HG02840 (cell line): ENCODE data around the gene DNM1.

Experiments
- ATAC-seq: cut with Tn5 transposase; IDR thresholded peaks from one replicate; pipeline ENCODE4 v1.9.1; 2021; ENCODE audit warnings: mild to moderate bottlenecking, moderate library complexity, moderate number of reproducible peaks; ENCODE audit not compliant: unreplicated experiment, low FRiP score

Gene DNM1

GRCh38 chr9:128203707-128204551, 750 bp downstream of the DNM1 start:
- no peak for ATAC-seq

DNA sequence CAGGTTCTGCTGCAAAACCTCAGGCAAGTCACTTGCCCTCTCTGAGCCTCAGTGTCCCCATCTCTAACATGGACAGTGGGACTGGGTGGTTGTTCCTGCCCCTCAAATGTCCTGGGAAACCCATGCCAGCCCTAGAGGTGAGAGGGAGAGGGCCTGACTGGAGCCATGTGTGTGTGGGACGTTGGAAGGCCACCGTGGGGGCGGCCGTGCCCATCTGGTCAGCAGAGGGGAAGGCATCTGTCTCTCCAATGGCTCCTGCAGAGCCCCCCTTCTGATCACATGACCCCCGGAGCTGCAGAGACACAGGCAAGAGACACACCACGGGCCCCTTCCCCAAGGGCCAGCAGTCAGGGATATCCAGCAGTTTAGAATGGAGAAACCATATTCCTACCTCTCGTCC, 1.7 kb downstream of the DNM1 start:
- no peak for ATAC-seq

GRCh38 chr9:128205296-128205944, 2.2 kb downstream of the DNM1 start:
- no peak for ATAC-seq

GRCh38 chr9:128206484-128206883, 3.3 kb downstream of the DNM1 start:
- no peak for ATAC-seq

DNA sequence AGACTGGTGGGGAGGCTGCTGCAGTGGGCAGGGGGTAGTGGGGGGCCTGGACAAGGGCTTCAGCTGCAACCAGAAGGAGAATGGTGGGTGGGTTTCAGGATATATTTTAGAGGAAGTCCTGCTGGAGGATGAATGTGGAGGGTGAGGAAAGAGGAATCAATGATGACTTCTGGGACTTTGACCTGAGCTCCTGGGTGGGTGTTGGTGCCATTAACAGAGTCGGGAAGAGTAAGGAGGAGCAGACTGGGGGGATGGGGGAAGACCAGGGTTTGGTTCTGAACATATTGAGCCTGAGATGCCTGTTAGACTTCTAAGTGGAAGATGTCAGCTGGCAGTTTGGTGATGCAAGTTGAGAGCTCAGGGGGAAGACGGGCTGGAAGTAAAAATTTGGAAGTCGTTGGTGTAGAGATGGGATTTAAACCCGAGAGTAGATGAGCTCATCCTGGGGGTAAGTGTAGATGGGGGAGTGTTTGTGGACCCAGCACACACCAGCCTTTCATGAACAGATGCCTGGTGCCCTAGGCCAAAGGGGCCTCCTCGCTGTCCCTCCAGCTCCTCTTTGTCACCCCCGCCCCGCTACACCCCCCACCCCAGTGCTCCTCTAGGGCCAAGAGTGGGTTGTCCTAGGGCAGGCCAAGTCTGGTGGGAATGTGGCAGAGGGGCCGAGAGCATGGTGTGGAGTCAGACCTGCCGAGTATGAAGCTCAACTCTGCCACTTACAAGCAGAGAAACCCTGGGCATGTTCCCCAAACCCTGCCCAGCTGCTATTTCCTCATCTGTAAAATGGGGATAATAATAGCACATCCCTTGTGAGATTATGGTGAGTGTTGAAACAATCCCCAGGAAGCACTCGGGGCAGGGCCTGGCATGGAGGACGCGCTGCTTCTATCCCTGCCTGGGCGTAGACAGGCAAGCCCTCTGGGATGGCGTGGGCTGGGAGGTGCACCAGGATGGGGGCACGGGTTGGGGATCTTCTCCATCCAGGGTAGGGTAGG, 4.0 kb downstream of the DNM1 start:
- ATAC-seq: no peak

DNA sequence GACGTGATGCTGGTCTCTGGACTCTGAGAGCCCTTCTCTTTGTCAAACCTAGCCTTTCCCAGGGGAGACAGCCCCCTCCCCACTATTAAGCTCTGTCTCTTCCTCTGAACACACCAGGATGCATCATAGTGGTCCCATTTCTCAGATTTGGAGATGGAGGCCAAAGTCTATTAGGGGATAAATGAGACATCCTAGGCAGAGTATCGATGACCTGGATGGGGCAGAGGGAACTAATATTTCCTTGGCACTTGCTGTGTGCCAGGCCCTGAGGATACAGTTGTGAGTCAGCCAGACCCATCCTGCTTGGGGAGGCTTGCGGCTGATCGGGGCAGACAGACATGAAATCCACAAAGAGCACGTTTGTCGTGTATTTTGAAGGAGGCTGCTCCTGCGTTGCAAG, 5.2 kb downstream of the DNM1 start:
- no peak for ATAC-seq

- no peak for ATAC-seq
These were observed 5.9 kb downstream of the DNM1 start for GRCh38 chr9:128208946-128209669.

DNA sequence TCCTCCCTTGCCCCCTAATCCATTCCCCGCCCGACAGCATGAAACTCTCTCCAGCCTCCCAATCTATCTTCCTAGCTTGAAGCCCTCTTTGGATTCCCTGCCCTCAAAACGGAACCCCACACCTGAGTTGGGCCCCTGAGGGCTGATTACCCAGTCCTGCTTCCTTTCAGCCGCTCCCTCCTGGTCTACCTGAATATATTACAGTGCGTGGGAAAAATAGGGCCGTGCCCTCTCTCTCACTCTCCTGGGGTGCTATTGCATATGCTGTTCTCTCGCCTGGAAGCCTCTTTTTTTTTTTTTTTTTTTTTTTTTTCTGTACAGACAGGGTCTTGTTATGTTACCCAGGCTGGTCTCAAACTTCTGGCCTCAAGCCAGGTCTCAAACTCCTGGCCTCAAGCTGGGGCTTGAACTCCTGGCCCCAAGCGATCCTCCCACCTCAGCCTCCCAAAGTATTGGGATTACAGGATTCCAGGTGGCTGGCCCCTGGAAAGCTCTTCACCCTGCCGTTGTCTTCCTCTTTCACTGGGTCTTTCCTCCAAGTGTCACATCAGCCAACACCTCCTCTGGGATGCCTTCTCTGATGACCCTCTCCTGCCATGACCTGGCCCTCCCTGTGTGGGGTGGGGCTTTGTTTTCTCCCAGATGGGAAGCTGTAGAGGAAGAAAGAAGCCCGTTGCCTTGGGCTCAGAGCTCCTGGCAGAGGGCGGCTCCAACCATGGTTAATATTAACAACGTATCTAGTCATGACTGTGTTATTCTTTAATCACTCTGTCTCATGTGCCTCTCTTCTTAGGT, 8.2 kb downstream of the DNM1 start:
- no peak for ATAC-seq

- no peak for ATAC-seq
These were observed 8.8 kb downstream of the DNM1 start for GRCh38 chr9:128211981-128212281.

- ATAC-seq: no peak
These were observed 10.7 kb downstream of the DNM1 start for GRCh38 chr9:128213746-128214497.

DNA sequence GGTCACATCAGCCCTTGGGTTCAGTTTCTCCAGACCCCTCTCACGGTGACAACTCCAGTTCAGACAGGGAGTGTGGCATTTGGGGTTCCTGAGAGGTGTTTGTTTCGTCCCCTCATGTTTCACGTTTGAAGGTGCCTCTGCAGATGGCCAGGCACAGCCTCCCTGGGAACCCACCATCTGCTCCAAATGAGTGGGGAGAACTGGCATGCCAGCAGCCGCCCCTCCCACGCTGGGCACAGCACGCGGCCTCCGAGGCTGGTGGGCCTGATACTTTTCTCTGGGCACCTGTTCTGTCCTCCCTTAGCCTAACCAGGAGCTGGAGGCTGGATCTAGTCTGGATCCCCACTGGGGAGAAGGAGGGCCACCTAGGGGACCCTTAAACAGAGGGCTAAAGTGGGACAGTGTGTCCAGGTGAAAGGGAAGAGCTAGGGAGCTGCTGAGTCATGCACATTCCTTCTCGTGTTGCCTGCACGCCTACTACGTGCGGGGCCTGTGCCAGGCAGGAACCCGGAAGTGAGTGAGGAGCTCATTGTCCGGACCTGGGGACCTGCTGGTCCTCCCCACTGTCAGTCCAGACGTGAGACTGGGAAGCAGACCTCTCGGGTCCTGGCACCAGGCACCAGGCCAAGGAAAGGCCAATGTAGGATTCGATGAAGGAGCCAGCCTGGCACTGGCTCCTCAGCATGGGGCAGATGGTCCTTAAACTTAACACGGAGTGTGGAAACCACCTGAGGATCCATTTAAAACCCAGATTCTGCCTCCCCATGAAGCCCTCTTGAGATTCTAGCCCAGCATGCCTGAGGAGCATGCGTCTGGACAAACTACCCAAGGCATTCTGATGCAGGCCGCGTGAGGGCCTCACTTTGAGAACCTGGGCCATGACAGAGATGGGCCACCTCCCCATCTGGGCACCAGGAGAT, 11.7 kb downstream of the DNM1 start:
- no peak for ATAC-seq

DNA sequence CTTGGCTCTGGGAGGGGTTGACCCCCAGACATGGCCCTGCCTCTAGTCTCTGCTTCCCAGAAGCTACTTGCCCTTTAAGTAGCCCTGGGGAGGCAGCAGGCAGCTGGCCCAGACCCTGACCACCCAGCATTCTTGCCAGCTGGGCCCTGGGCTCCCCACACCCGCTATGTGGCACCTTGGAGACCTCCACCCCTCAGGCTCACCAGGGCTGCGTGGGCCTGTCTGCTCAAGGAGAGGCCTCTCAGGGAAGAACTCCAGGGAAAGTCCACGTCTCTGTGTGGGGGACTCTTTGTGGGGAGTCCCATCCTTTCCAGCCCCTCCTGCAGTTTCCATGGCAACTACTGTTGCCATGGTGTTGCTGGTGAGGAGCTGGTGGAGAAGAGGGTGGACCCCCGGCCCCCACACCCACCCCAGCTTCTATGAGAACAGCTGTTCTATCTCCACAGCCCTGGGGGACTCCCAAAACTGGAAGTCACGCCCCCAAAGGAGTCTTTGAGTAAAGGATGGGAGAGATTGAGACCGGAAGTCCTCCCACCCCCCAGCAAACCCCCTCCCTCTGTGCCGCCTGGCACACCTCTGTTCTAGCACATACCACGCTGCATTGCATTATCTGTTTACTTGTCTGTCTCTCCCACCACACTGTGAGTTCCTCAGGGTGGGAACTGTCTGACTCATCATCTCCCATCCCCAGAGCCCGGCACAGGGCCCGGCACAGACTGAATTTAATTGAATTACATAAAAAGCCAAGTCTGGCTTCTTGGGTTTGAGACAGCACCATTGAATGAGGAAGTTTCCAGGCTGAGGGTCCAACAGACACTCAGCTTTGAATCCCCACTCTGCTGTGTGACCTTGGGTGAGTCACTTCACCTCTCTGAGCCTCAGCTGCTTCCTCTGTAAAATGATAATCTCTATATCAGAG, 12.6 kb downstream of the DNM1 start:
- ATAC-seq: no peak

DNA sequence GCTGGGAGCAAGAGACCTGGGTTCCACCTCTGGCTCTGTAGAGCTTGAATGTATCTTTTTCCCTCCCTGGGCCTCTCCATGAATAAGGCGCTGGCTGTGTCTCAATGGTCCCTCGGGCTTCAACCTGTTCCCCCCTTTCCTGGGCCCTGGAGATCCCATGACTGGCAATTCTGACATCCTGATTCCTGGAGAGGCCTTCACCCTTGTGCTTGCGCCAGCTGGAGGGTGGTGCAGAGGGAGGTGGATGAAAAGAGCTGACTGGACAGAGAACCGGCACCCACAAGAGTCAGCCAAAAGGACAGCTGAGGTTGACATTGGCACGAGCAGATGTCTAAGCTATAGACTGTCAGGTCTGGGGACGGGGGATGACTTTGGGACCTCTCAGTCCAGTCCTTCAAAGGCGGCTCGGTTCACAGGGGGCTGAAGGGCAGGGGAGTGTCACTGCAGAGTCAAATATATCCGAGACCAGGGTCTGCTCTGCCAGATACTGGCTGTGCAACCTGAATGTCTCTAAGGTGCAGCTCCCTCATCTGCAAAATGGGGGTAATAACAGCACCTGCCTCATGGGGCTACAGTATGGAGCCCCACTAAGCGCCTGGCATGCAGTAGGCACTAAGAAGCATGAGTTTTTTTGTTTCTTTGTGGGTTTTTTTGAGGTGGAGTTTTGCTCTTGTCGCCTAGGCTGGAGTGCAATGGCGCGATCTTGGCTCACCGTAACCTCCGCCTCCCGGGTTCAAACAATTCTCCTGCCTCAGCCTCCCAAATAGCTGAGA, 13.8 kb downstream of the DNM1 start:
- no peak for ATAC-seq

DNA sequence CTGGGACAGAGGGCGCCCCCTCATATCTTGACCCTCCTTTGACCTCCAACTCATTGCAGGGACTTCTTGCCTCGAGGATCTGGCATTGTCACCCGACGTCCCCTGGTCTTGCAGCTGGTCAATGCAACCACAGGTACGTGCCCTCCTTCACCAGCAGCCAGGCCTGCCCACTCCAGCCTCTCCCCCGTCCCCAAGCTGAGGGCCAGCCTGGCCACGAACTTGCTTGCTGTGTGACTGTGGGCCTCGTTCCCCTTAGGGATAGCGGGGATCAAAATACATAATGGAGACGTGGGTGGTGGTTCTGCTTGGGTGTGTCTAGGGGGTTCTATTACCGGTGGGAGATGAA, 15.0 kb downstream of the DNM1 start:
- no peak for ATAC-seq

DNA sequence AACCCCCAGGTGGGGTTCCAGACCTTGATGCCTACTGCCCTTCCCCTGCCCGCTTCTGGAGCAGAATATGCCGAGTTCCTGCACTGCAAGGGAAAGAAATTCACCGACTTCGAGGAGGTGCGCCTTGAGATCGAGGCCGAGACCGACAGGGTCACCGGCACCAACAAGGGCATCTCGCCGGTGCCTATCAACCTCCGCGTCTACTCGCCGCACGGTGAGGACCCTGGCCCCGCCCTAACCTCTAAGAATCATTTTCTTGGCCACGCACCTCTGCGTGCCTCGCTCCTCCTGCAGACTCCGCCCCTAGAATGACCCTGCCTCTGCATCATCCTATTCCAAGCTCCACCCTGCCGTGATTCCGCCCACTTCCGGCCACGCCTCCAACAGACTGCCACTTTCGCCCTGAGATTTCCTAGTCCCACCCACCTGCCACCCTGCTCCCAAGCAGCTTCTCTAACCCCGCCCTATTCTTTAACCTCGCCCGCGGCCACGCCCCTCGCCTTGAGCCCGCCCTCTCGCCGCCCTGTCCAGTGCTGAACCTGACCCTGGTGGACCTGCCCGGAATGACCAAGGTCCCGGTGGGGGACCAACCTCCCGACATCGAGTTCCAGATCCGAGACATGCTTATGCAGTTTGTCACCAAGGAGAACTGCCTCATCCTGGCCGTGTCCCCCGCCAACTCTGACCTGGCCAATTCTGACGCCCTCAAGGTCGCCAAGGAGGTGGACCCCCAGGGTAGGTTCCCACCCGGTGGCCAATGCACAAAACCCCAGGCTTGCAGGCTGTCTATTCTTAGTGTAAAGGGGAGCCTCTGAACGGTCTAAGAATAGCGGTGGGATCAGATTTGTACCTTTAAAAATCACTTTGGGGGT, 15.6 kb downstream of the DNM1 start:
- ATAC-seq: peak; percentile 72
